Measurements from ENCODE around the gene UTP15. TPM values are rescaled to one million over a fixed set of nuclear protein-coding genes. Genes with fewer than 3 reads are reported as not detected.

Gene UTP15
- total and polyA plus RNA-seq, 10 of the 15 experiments (the other 5 are each of a cell fraction or from before 2014, with no cell fraction given) = 22.5 to 39.4 (median 29.6) TPM

DNA sequence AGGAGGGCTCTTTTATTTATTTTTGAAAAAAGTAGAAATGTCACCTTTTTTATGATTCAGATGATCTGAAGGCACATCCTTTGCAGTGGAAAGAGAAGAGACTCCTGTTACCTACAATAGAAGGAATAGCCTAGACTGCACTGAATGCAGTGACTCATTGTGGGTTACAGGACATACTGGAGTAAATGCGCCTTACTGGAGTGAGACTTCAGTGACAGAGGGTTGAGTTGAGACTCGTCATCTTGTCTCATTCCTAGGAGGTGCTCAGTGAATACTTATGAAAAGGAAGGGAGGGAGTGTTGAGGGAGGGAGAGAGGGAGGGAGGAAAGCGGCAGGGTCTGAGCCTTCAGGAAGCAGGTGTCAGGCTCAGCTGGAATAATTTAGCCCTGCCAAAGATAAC lies 25.4 kb upstream of the UTP15 start:
- ATAC-seq = peak; percentile 17; the same call in 1 of the 3 replicates
- no peak for TF ChIP-seq FOXM1 (IDR thresholded peaks at IDR 0.05; ENCODE audit: low read depth, low read length)
- TF ChIP-seq ASH2L (IDR thresholded peaks at IDR 0.05; ENCODE audit: borderline replicate concordance, low read depth) = no peak
- no peak for TF ChIP-seq TARDBP (IDR thresholded peaks at IDR 0.05; ENCODE audit: borderline replicate concordance)
- no peak for TF ChIP-seq MYC (IDR thresholded peaks at IDR 0.05; ENCODE audit: insufficient read depth, insufficient read length, insufficient replicate concordance, low read length, severe bottlenecking)
- no peak for TF ChIP-seq YY1 (IDR thresholded peaks at IDR 0.05; ENCODE audit: low read depth, low read length)
- TF ChIP-seq TCF3 (IDR thresholded peaks at IDR 0.05; ENCODE audit: borderline replicate concordance, insufficient read depth, low read depth, low read length) = no peak
- TF ChIP-seq FOS (IDR thresholded peaks at IDR 0.05; ENCODE audit: borderline replicate concordance, extremely low read depth, insufficient read length) = no peak
- TF ChIP-seq ZNF384 (IDR thresholded peaks at IDR 0.05; ENCODE audit: borderline replicate concordance, low read depth, low read length) = no peak
- TF ChIP-seq, protein P1, sequence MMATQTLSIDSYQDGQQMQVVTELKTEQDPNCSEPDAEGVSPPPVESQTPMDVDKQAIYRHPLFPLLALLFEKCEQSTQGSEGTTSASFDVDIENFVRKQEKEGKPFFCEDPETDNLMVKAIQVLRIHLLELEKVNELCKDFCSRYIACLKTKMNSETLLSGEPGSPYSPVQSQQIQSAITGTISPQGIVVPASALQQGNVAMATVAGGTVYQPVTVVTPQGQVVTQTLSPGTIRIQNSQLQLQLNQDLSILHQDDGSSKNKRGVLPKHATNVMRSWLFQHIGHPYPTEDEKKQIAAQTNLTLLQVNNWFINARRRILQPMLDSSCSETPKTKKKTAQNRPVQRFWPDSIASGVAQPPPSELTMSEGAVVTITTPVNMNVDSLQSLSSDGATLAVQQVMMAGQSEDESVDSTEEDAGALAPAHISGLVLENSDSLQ (IDR thresholded peaks at IDR 0.05) = no peak
- TF ChIP-seq GATAD2B (conservative IDR thresholded peaks at IDR 0.05; ENCODE audit: low read depth) = no peak
- no peak for TF ChIP-seq ZNF24 (IDR thresholded peaks at IDR 0.05)
- TF ChIP-seq CREM (IDR thresholded peaks at IDR 0.05; ENCODE audit: low read depth) = no peak
- no peak for TF ChIP-seq NFYA (IDR thresholded peaks at IDR 0.05; ENCODE audit: borderline replicate concordance, low read depth, low read length)
- Histone ChIP-seq H3K27ac (ENCODE audit: control insufficient read depth, insufficient read depth) (no peak overlapping the region), H3K36me3 (ENCODE audit: control insufficient read depth in 2 of 2, insufficient read depth in 2 of 2, low read length in 1 of 2) (no peaks in the 10 kb centered on the region), H2AFZ (ENCODE audit: control insufficient read depth, low read depth, low read length) (no peak overlapping the region), H3K27me3 (replicated peaks in 1 of 2; ENCODE audit: control insufficient read depth in 2 of 2, insufficient read depth in 2 of 2, low read length in 1 of 2) (no peaks in the 10 kb centered on the region), H3K4me2 (ENCODE audit: control insufficient read depth, insufficient read depth) (no peak overlapping the region), H4K20me1 (ENCODE audit: control insufficient read depth, insufficient read depth) (no peaks in the 10 kb centered on the region), H3K79me2 (ENCODE audit: control insufficient read depth, insufficient read depth, low read length) (no peaks in the 10 kb centered on the region), H3K4me1 (ENCODE audit: control insufficient read depth, insufficient read depth, low read length) (no peaks in the 10 kb centered on the region), H3K9ac (ENCODE audit: control insufficient read depth, insufficient read depth, low read length) (no peak overlapping the region), H3K9me3 (replicated peaks; ENCODE audit: control insufficient read depth, insufficient read depth, low read length) (no peaks in the 10 kb centered on the region), H3K4me3 (no peak overlapping the region)
- in situ Hi-C loops (cut with MboI) (no loop called here), intact Hi-C loops (cut with micrococcal nuclease; ENCODE audit: unreplicated experiment) (no loop called here)
- POLR2A ChIA-PET = no interaction called here
- RAD21 ChIA-PET (ENCODE audit: unreplicated experiment) = no interaction called here
- BruUV-seq (replicated peaks) = no TSS peak
- 36% methylated on average over 3 of the region's 3 CpGs for WGBS (ENCODE audit: insufficient coverage, insufficient replicate concordance, low lambda C conversion rate, missing lambda C conversion rate)
- CTCF ChIA-PET = interaction anchor here (8.1 kb wide), 1 partner anchor 21 kb away, joined by 139 read pairs; no protein-coding TSS in a partner anchor
- no peak for FAIRE-seq
- no peak for DNase-seq (ENCODE audit: low read depth, low spot score)
- SMC1A ChIA-PET (ENCODE audit: uncharacterized antibody, unreplicated experiment) = interaction anchor here (1.1 kb wide), 1 partner anchor 23 kb away, joined by 3 read pairs; no protein-coding TSS in a partner anchor

Data from GM12878 (cell line).